ENCODE results near the gene ARHGEF10L.

Gene ARHGEF10L

DNA sequence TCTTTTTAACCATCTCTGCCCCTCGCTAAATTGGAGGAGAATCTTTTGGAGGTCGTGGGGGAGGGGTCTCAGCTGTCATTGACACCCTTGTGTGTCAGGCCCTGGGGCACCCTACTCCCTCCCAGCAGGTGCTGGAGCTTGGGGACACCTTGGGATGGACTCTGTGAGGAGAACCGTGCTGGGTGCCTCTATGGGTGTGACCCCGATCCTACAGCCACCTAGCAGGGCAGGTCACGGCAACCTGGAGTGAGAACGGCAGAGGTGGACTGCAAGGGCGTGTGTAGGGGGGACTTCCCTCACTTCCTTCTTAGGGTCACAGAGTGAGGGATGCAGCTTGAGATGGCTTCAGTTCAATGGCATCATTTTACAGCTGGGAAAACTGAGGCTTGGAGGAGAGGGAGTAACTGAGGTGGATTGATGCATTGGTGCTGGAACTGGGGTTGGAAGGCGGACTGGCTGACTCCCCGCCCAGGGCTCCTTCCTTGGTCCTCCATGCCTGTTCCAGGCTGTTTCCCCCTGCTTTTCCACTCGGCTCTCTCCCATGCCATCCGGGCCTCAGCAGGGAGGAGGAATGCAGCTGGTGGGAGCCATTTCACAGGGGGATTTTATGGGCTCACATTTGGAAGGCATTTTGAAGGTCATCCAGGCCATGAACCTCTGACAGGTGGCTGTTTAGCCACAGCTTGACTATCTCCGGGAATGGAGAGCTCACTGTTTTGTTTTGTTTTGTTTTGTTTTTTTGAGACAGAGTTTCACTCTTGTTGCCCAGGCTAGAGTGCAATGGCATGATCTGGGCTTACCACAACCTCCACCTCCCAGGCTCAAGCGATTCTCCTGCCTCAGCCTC, 18.8 kb upstream of the ARHGEF10L start:
- no peak for DNase-seq (ENCODE audit: low read depth)

DNA sequence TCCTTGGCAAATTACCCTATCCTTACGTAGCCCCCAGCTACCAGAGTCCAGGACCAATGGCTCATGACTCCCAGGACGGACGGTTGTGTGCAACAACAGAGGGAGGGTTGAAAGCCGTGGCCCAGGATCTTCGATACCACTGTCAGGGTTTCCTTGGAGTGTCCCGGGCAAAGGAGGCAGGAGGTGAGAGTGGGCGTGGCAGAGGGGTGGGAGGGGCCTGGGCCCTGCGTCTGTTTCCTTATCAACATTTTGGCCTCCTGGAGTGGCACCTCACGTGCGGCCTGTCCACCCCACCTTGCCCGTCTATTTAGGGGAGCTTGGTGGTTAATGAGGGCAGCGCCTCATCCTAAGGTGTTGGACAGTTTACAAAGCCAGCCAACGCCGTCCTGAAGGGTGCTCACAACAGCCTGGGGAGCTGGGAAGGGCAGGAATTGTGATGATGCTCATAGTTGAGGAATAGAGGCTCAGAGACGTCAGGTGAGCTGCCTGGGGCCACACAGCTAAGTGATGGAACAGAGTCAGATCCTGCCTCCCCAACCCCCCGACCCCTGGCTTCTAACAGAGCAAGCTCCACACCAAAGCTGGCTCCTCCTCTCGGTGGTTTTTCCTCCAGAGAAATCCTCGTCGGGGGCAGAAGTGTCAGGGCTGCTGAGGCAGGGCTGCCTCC, 17.4 kb upstream of the ARHGEF10L start:
- DNase-seq (ENCODE audit: low read depth), result no peak

DNA sequence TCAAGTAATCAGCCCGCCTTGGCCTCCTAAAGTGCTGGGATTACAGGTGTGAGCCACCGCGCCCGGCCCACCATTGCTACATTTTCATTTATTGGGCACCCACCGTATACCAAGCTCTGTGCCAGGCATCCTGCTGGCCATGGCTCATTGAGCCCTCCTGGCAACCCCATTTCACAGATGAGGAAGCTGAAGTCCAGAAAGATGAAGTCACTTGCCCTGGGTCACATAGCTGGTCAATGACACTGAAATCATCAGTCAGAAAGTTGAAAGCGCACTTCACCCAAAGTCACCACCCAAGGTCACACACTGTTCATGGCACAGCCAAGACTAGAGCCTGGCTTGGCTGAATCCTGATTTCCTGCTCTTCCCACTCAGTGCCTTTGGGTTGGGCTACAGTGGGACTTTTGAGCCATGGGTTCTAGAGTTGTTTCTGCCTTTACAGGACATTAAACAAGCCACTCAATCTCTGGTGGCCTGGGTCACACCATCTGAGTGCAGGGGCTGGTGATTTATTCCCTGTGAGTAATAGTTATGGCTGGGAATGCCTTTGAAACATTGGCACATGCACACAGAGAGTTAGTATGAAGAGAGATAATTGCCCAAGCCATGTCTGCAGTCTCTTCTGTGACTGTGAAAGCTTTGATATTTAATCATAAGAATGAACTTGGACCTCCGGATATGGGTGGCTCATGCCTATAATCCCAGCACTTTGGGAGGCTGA, 16.0 kb upstream of the ARHGEF10L start:
- DNase-seq (ENCODE audit: low read depth), result no peak

GRCh38 chr1:17524645-17525044, 14.9 kb upstream of the ARHGEF10L start:
- no peak for DNase-seq (ENCODE audit: low read depth)

- no peak for DNase-seq (ENCODE audit: low read depth)
Observed at GRCh38 chr1:17525996-17526686, 13.4 kb upstream of the ARHGEF10L start.

GRCh38 chr1:17527036-17527914, 12.2 kb upstream of the ARHGEF10L start:
- DNase-seq (ENCODE audit: low read depth), result no peak

GRCh38 chr1:17529381-17529780, 10.1 kb upstream of the ARHGEF10L start:
- DNase-seq (ENCODE audit: low read depth), result no peak

DNA sequence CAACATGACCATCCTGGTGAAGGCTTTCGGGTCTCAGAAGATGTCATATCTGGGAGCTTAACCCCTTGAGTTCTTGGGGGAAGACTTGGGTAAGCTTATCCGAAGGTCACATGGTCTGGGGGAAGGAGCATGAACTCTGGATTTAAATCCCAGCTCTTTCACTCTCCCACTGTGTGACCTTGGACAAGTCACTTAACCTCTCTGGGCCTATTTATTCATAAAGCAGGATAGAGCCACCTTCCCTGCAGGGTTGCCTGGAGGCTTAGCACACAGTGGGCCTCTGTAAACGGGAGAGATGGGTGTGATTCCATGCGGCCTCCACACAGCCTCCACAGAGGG, 8.2 kb upstream of the ARHGEF10L start:
- no peak for DNase-seq (ENCODE audit: low read depth)

DNA sequence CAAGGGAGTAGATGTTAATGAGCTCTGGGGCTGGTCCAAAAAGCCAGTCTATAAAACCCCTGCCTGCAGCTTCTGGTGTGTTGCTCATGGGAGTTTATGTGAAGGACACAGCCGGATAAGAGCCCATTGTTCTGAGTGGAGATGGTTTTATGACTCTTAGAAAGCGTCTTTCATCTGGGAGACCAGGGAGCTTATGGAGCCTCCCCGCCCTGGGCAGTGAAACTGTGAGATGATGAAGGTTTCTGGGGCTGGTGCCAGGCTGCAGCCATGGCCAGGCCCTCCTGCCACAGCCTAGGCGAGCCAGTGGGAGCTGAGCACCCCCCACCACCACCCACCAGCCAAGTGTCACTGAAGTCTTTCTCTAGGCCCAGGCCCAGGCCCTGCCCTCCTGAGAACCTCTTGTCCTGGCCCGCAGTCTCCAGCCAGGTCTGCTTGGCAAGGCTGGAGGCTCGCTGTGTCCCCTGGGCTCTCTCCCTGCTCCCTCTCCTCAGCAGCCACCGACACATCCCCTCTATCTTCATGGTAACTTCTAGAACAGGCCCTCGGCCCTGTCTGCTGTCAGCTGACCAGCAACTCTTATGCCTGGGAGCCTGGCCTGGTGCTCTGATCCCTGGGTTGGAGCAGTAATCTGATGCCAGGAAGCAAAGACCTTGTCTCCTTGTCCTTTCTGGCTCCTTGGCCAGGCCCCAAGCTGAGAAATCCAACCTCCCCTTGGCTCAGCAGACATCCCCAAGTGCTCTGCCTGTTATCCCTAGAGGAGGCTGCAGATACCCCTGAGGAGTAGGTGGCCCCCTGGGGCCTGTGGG, 7.6 kb upstream of the ARHGEF10L start:
- DNase-seq (ENCODE audit: low read depth), result no peak

- DNase-seq (ENCODE audit: low read depth), result no peak
Observed at GRCh38 chr1:17533201-17533600, 6.3 kb upstream of the ARHGEF10L start.

DNA sequence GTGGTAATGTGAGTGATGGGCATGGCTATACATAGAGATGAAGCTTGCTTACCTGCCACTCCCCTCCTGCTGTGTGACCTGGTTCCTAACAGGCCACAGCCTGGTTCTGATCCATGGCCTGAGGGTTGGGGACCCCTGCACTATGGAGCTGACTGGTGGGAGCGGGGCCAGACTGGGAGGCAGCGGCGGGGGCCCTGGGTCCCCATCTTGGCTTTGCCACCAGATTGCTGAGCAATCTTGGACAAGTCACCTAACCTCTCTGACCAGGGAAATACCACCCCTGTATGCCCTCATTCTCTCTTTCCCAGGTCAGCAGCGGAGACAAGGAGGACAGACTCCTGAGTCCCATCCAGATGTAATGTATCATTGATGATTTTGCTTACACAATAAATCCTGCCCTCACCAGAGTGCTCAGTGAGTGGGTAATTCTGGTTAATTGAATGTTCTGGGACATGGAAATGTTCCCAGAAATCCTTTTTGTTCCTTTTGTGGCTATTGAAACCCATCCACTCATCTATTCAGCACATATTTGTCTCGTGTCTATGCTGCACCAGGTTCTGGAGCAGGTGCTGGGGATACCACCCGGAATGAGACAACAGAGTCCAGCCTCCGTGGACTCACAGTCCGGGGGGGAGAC, 4.1 kb upstream of the ARHGEF10L start:
- no peak for DNase-seq (ENCODE audit: low read depth)

GRCh38 chr1:17538010-17538409, 1.5 kb upstream of the ARHGEF10L start:
- DNase-seq (ENCODE audit: low read depth), result no peak

DNA sequence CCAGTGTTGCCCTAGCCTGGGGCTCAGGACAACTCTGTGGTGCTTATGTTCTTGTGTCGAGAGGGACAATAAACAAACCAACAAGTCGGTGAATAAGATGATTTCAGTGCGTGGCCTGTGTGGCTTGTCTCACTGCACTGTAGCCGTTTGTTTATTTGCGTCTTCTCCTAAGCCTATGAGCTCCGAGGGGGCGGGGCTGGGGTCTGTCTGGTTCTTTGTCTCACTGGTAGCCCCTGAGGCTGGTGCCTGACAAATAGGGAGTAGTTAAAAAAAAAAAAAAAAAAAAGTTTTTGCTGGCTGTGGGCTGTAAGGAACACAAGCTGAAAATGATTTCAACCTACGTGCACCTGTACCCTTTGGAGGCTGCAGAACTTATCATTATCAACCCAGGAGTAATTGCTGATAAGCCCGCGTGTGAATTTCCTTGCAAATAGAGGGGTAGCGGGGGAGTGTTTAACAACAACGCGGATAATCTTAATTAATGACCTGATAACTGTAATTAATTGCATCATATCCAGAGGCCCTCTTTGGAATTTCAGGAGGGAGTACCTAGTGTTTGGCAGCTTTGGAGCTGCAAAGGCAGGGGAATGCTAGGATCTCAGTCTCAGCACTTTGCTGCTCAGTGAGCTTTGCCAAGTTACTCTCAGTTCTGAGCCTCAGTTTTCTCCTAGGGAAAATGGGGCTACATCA, 925 bp upstream of the ARHGEF10L start:
- no peak for DNase-seq (ENCODE audit: low read depth)

DNA sequence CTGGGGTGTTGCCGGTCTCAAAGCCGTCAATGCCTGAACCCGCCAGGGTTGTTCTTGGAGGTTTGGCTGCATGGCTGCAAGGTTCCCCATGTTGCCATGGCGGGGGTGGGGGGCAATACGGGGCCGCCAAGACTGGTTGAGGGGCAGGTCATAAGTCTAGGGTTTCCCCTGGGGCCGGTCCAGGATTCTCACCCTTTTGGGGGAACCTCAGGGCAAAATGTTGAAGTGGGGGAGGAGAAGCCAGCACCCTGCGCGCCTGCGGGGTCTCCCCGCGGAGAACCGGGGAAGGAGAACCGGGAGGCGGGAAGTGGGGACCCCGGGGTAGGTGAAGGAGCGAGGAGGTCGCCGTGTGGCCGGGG, 401 bp upstream of the ARHGEF10L start:
- DNase-seq (ENCODE audit: low read depth), result no peak

- DNase-seq (ENCODE audit: low read depth), result no peak
Observed at GRCh38 chr1:17540255-17541001, 930 bp downstream of the ARHGEF10L start.

- DNase-seq (ENCODE audit: low read depth), result no peak
Observed at GRCh38 chr1:17542645-17543044, 3.1 kb downstream of the ARHGEF10L start.

- no peak for DNase-seq (ENCODE audit: low read depth)
Observed at GRCh38 chr1:17544776-17545350, 5.4 kb downstream of the ARHGEF10L start.

DNA sequence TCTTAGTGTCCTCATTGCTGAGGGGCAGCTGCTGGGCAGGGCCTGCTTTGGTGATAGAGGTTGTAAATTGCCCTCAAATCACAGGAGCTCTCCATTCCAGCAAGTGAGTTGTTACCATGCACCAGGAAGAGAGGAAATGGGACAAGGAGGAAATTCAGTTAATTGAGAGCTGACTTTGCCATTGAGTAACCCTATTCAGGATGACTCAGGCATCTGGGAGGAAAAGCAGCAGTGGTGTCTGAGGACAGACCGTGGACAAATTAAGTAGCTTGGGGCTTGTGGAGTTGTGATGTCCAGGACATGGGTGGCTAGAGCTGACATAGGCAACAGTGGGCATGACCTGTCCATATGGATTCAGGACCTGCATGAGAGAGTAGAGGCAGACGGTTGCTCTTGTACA, 5.9 kb downstream of the ARHGEF10L start:
- no peak for DNase-seq (ENCODE audit: low read depth)

Measured in CMK (cell line).